AG09319 (cell line): ENCODE data around the gene MYEOV.

Experiments
- DNase-seq: peaks from one replicate; pipeline ENCODE4 v3.0.0-alpha.2; 2010; ENCODE audit warnings: low read depth; ENCODE audit errors: extremely low read depth
- TF ChIP-seq, protein P1 (sequence below): IDR thresholded peaks from 2 replicates; pipeline ENCODE4 v1.5.1; 2011; ENCODE audit warnings: low read depth, mild to moderate bottlenecking, inconsistent platforms, low read length, moderate library complexity

The MYEOV gene

GRCh38 chr11:69293819-69294505, at the start of gene MYEOV:
TSS of gene MYEOV (plus strand) at chr11:69294155. CDS start at chr11:69295355, 1,200 bp downstream.
- no peak for DNase-seq
- TF ChIP-seq, protein P1, sequence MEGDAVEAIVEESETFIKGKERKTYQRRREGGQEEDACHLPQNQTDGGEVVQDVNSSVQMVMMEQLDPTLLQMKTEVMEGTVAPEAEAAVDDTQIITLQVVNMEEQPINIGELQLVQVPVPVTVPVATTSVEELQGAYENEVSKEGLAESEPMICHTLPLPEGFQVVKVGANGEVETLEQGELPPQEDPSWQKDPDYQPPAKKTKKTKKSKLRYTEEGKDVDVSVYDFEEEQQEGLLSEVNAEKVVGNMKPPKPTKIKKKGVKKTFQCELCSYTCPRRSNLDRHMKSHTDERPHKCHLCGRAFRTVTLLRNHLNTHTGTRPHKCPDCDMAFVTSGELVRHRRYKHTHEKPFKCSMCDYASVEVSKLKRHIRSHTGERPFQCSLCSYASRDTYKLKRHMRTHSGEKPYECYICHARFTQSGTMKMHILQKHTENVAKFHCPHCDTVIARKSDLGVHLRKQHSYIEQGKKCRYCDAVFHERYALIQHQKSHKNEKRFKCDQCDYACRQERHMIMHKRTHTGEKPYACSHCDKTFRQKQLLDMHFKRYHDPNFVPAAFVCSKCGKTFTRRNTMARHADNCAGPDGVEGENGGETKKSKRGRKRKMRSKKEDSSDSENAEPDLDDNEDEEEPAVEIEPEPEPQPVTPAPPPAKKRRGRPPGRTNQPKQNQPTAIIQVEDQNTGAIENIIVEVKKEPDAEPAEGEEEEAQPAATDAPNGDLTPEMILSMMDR: no peak

GRCh38 chr11:69244266-69244665, 49.7 kb upstream of the MYEOV start:
- TF ChIP-seq, protein P1: no peak
- DNase-seq: no peak

- TF ChIP-seq, protein P1: no peak
- DNase-seq: no peak
These were observed 48.9 kb upstream of the MYEOV start for GRCh38 chr11:69245041-69245440.

GRCh38 chr11:69245491-69246345, 48.2 kb upstream of the MYEOV start:
- TF ChIP-seq, protein P1: no peak
- no peak for DNase-seq

DNA sequence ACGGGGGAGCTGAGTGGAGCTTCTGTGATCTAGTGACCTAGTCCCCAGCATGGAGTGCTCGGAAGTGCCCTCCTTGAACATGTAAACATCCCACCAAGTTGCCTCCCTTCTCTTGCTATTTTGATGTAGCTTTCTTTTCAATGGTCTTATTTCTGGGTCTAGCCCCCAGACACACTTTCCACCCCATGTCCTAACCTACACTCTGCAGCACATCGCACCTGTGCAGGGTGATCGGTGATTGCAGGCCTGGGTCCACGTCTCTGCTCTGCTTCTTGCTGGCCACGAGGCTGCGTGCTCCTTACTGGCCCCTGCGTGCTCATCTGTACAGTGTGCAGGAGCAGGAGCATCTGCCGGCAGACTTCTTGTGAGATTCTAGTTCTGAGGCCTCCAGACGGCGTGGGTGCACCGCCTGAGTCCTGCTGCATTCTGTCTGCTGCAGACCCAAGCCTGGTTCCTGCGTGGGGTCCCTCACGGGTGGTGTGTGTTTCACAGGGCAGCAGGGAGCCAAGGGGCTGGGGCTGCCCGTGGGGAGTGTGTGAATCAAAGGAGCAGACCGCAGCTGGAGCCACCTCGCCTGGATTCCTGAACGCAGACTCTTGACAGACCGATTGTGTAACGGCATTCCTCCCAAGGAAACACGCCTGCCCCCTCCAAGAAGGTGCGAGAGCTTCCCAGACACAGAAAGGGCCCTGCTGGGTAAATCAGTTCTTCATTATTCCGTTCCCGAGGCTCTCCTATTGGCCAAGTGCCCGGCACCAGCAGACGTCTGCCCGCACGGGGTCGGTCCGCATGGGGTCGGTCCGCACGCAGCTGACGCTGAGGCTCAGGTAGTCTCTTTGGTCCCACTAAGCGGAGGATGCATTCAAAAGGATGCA, 44.4 kb upstream of the MYEOV start:
- DNase-seq: no peak
- TF ChIP-seq, protein P1: no peak

DNA sequence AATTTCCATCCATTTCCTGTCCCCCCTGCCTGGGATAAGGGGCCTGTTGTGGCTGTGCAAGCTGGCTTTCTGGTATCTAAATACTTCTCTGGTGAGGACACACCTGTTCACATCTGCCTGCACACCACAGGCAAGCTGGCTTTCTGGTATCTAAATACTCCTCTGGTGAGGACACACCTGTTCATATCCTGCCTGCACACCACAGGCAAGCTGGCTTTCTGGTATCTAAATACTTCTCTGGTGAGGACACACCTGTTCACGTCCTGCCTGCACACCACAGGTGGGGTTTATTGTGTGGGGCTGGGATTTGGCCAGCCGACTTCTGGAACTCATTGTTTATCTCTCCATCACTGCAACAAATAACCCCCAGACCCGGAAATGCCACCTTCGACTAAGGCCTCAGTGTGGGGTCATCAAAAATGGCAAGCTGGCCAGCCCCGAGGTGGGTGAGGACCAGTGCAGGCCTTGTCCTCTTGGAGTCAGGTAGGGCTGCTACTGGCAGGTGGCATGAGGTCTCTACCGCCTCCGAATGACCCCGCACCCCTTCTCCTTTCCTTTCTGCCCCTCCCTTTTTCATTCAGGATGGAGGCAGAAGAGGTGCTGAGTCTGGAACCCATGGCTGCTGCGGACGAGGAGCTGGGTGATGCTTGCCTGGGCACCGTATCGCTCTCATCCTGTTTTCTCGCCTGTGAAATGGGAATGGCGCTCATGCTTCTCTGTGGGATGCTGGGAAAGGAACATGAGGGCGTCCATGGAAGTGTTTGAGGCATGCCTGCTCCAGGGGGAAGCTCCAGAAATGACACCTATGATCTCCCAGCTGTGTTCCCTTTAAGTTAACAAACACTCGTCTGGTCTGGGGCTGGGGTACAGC, 43.5 kb upstream of the MYEOV start:
- no peak for DNase-seq
- TF ChIP-seq, protein P1: no peak
